Stimulated activated CD8-positive, alpha-beta memory T cell treated with anti-CD3 and anti-CD28 coated beads, Interleukin-7, amount 100 ng/mL, for 24 hours (primary cell): ENCODE measurements around the gene UBE4B.
"Not testable (repeated sequence)": the region's sequence is repeated elsewhere in the genome, so short reads cannot be mapped to it uniquely, and the experiment has no call there.

ENCODE experiments used
- DNase-seq: peaks from one replicate; pipeline ENCODE4 v3.0.0-alpha.2; 2020; ENCODE audit warnings: low read depth

The UBE4B gene

GRCh38 chr1:10073371-10073770 is 40.6 kb downstream of the UBE4B start:
- DNase-seq = not testable (repeated sequence)

- peak; percentile 33 for DNase-seq
These were observed 41.5 kb downstream of the UBE4B start for GRCh38 chr1:10074059-10074851.

- DNase-seq = no peak
These were observed 42.3 kb downstream of the UBE4B start for GRCh38 chr1:10074852-10075730.

- DNase-seq = no peak
These were observed 43.0 kb downstream of the UBE4B start for GRCh38 chr1:10075732-10076131.

- DNase-seq = no peak
These were observed 45.7 kb downstream of the UBE4B start for GRCh38 chr1:10078494-10078893.

- DNase-seq = no peak
These were observed 47.8 kb downstream of the UBE4B start for GRCh38 chr1:10080523-10080922.

GRCh38 chr1:10082785-10083479 is 50.2 kb downstream of the UBE4B start:
- DNase-seq = no peak

GRCh38 chr1:10084045-10084444 is 51.3 kb downstream of the UBE4B start:
- no peak for DNase-seq

- DNase-seq = no peak
These were observed 52.3 kb downstream of the UBE4B start for GRCh38 chr1:10085076-10085475.

- DNase-seq = no peak
These were observed 54.5 kb downstream of the UBE4B start for GRCh38 chr1:10087210-10087609.

GRCh38 chr1:10101929-10102328 is 69.2 kb downstream of the UBE4B start:
- no peak for DNase-seq

GRCh38 chr1:10103193-10103592 is 70.4 kb downstream of the UBE4B start:
- no peak for DNase-seq

GRCh38 chr1:10104834-10105233 is 72.1 kb downstream of the UBE4B start:
- DNase-seq = no peak

- DNase-seq = no peak
These were observed 72.7 kb downstream of the UBE4B start for GRCh38 chr1:10105484-10105883.

GRCh38 chr1:10106241-10106640 is 73.5 kb downstream of the UBE4B start:
- no peak for DNase-seq

- no peak for DNase-seq
These were observed 74.2 kb downstream of the UBE4B start for GRCh38 chr1:10106756-10107475.

- DNase-seq = not testable (repeated sequence)
These were observed 74.7 kb downstream of the UBE4B start for GRCh38 chr1:10107476-10107847.

- no peak for DNase-seq
These were observed 75.4 kb downstream of the UBE4B start for GRCh38 chr1:10108134-10108663.

- DNase-seq = no peak
These were observed 76.4 kb downstream of the UBE4B start for GRCh38 chr1:10108948-10109708.

- DNase-seq = no peak
These were observed 80.7 kb downstream of the UBE4B start for GRCh38 chr1:10113501-10113900.

GRCh38 chr1:10114746-10115145 is 82.0 kb downstream of the UBE4B start:
- no peak for DNase-seq
